ENCODE data around the gene SH3D21. TPM values are rescaled to one million over a fixed set of nuclear protein-coding genes. Genes with fewer than 3 reads are reported as not detected.

SH3D21 gene
- total RNA-seq, 2 donors from 2014 or later: 7.4 to 22.8 TPM

- H3K36me3 ChIP-seq: peaks cover 17% of the 10 kb centered on the region
Measured at GRCh38 chr1:36352125-36352909, 46.1 kb downstream of the SH3D21 start.

GRCh38 chr1:36352910-36353878 is 47.0 kb downstream of the SH3D21 start:
- Histone ChIP-seq H3K9ac (ENCODE audit: low read depth in 2 of 2, low read length in 2 of 2) (no peak overlapping the region), H3K4me3 (no peak overlapping the region), H3K9me3 (no peaks in the 10 kb centered on the region), H3K27me3 (no peaks in the 10 kb centered on the region), H3K4me1 (peaks cover 8% of the 10 kb centered on the region), H3K27ac (no peak overlapping the region), H3K36me3 (peaks cover 13% of the 10 kb centered on the region)
- no peak for TF ChIP-seq CTCF (IDR thresholded peaks at IDR 0.05)
- no peak for DNase-seq
- intact Hi-C loops (cut with DNase I): no loop called here

More at GRCh38 chr1:36352125-36352909, 46.1 kb downstream of the SH3D21 start:
- no peak for TF ChIP-seq CTCF (IDR thresholded peaks at IDR 0.05)
- H3K9me3 ChIP-seq: no peaks in the 10 kb centered on the region
- H3K27ac ChIP-seq: no peak overlapping the region
- no peak for DNase-seq
- intact Hi-C loops (cut with DNase I): no loop called here
- H3K4me1 ChIP-seq: peaks cover 8% of the 10 kb centered on the region
- no peaks in the 10 kb centered on the region for H3K27me3 ChIP-seq
- no peak overlapping the region for H3K4me3 ChIP-seq
- H3K9ac ChIP-seq (ENCODE audit: low read depth in 2 of 2, low read length in 2 of 2): no peak overlapping the region

- intact Hi-C loops (cut with DNase I): no loop called here
- Histone ChIP-seq H3K4me1 (peaks cover 8% of the 10 kb centered on the region), H3K4me3 (no peak overlapping the region), H3K36me3 (peaks cover 7% of the 10 kb centered on the region), H3K27ac (no peak overlapping the region), H3K27me3 (no peaks in the 10 kb centered on the region), H3K9ac (ENCODE audit: low read depth in 2 of 2, low read length in 2 of 2) (no peak overlapping the region), H3K9me3 (no peaks in the 10 kb centered on the region)
- DNase-seq: no peak
- no peak for TF ChIP-seq CTCF (IDR thresholded peaks at IDR 0.05)
Measured at GRCh38 chr1:36354486-36354885, 48.3 kb downstream of the SH3D21 start.

- Histone ChIP-seq H3K27ac (no peak overlapping the region), H3K9me3 (no peaks in the 10 kb centered on the region), H3K36me3 (peaks cover 7% of the 10 kb centered on the region), H3K4me3 (no peak overlapping the region), H3K9ac (ENCODE audit: low read depth in 2 of 2, low read length in 2 of 2) (no peak overlapping the region), H3K27me3 (no peaks in the 10 kb centered on the region), H3K4me1 (no peaks in the 10 kb centered on the region)
- intact Hi-C loops (cut with DNase I): no loop called here
- no peak for DNase-seq
- no peak for TF ChIP-seq CTCF (IDR thresholded peaks at IDR 0.05)
Measured at GRCh38 chr1:36355811-36356210, 49.6 kb downstream of the SH3D21 start.

- Histone ChIP-seq H3K36me3 (peaks cover 7% of the 10 kb centered on the region), H3K27ac (no peak overlapping the region), H3K27me3 (no peaks in the 10 kb centered on the region), H3K4me3 (no peak overlapping the region), H3K9me3 (no peaks in the 10 kb centered on the region), H3K4me1 (no peaks in the 10 kb centered on the region), H3K9ac (ENCODE audit: low read depth in 2 of 2, low read length in 2 of 2) (no peak overlapping the region)
- intact Hi-C loops (cut with DNase I): no loop called here
- no peak for TF ChIP-seq CTCF (IDR thresholded peaks at IDR 0.05)
- DNase-seq: no peak
Measured at GRCh38 chr1:36358514-36359084, 52.4 kb downstream of the SH3D21 start.

Data from colonic mucosa (tissue), 4 donors.